MM.1S (cell line): ENCODE results near the gene ATN1.
A peak's percentile ranks its signal among the peaks of the same experiment; 100 is the strongest.

Source experiments
- DNase-seq: peaks from one replicate; pipeline ENCODE4 v3.0.0-alpha.2; 2015
- H2AFZ ChIP-seq: fragments of 300-600 bp; sonication (generic); 2 replicates; pipeline ENCODE4 v1.6.0; 2016; ENCODE audit warnings: antibody characterized with exemption, low read length
- H3F3A ChIP-seq: fragments of 300-600 bp; sonication (generic); 2 replicates; pipeline ENCODE4 v1.6.1; 2016; ENCODE audit warnings: mild to moderate bottlenecking, antibody characterized with exemption, low read length, moderate library complexity, mixed read lengths; ENCODE audit not compliant: insufficient read depth
- H3K27ac ChIP-seq: fragments of 300-600 bp; sonication (generic); 2 replicates; pipeline ENCODE4 v1.5.1; 2016; ENCODE audit warnings: mild to moderate bottlenecking, low read length
- H3K27me3 ChIP-seq: fragments of 300-600 bp; sonication (generic); replicated peaks from 2 replicates; pipeline ENCODE4 v1.6.0; 2016; ENCODE audit warnings: low read length; ENCODE audit not compliant: insufficient read depth
- H3K36me3 ChIP-seq: fragments of 300-600 bp; sonication (generic); replicated peaks from 2 replicates; pipeline ENCODE4 v1.6.1; 2016; ENCODE audit warnings: mild to moderate bottlenecking, low read length, mixed read lengths; ENCODE audit not compliant: insufficient read depth
- H3K4me1 ChIP-seq: fragments of 300-600 bp; sonication (generic); 2 replicates; pipeline ENCODE4 v1.6.1; 2016; ENCODE audit warnings: low read length, mixed read lengths
- H3K4me2 ChIP-seq: fragments of 300-600 bp; sonication (generic); 2 replicates; pipeline ENCODE4 v1.6.0; 2016; ENCODE audit warnings: low read depth, low read length
- H3K4me3 ChIP-seq: fragments of 300-600 bp; sonication (generic); 2 replicates; pipeline ENCODE4 v1.5.1; 2016; ENCODE audit warnings: low read length, mixed read lengths
- H3K79me2 ChIP-seq: fragments of 300-600 bp; sonication (generic); 2 replicates; pipeline ENCODE4 v1.6.1; 2016; ENCODE audit warnings: mixed run types, low read length, mixed read lengths
- H3K9ac ChIP-seq: fragments of 300-600 bp; sonication (generic); 2 replicates; pipeline ENCODE4 v1.6.1; 2016; ENCODE audit warnings: low read length, mixed read lengths
- H3K9me2 ChIP-seq: fragments of 300-600 bp; sonication (generic); replicated peaks from 2 replicates; pipeline ENCODE4 v1.6.1; 2016; ENCODE audit warnings: mild to moderate bottlenecking, low read length, mixed read lengths; ENCODE audit not compliant: insufficient read depth
- H3K9me3 ChIP-seq: fragments of 300-600 bp; sonication (generic); replicated peaks from 2 replicates; pipeline ENCODE4 v1.6.1; 2016; ENCODE audit warnings: mild to moderate bottlenecking, low read length, mixed read lengths; ENCODE audit not compliant: insufficient read depth
- H4K20me1 ChIP-seq: fragments of 300-600 bp; sonication (generic); 2 replicates; pipeline ENCODE4 v1.6.1; 2016; ENCODE audit warnings: mild to moderate bottlenecking, low read length, moderate library complexity, mixed read lengths; ENCODE audit not compliant: insufficient read depth
- EZH2 ChIP-seq: fragments of 300-600 bp; sonication (generic); optimal IDR thresholded peaks from 2 replicates; pipeline ENCODE3; 2017; ENCODE audit warnings: low read depth, mild to moderate bottlenecking, antibody characterized with exemption, low read length, mixed read lengths
- EZH2phosphoT487 ChIP-seq: fragments of 300-600 bp; sonication (generic); IDR thresholded peaks from 2 replicates; pipeline ENCODE4 v1.6.1; 2018; ENCODE audit warnings: antibody characterized with exemption, low read length
- TF ChIP-seq, protein P1 (sequence below): fragments of 300-600 bp; sonication (generic); IDR thresholded peaks from 2 replicates; pipeline ENCODE4 v1.5.1; 2016; ENCODE audit warnings: antibody characterized with exemption, low read length, mixed read lengths

Gene ATN1

DNA sequence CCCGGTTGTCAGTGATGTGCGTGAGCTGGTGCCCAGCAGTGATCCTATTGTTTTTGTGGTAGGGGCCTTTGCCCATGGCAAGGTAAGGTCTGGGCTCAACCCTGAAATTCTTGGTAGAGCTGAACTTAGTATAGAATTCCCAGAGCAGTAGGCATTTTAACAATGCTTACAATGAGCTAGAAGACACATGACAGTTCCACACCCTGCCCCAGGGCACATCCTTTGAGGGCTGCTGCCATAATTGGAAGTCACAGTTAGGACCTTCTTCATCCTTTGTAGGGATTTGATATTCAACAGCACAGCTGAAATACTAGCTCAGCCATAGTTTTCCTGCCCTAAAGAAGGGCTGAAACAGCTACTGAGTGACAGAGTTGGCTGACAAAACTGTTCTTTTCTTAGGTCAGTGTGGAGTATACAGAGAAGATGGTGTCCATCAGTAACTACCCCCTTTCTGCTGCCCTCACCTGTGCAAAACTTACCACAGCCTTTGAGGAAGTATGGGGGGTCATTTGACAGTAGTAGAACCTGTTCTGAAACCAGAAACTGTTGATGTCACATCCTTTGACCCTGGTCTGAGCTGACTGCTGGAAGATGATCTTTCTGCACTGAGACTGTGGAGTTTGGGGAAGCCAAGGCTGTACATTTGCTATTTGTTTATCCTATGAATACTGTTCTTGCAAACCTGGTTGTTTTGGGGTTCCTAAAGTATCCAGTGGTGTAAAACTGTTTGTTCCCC is 47.7 kb downstream of the ATN1 start:
- Histone ChIP-seq H3K4me2 (peak overlapping the region; percentile 21; the same call in 1 of the 2 replicates), H3K27ac (peak overlapping the region; percentile 83), H3K4me1 (peaks cover 49% of the 10 kb centered on the region), H3K27me3 (no peaks in the 10 kb centered on the region), H2AFZ (no peak overlapping the region), H3F3A (peaks cover 34% of the 10 kb centered on the region), H4K20me1 (no peaks in the 10 kb centered on the region), H3K4me3 (no peak overlapping the region), H3K9ac (peak overlapping the region; percentile 31), H3K9me3 (no peaks in the 10 kb centered on the region), H3K79me2 (peaks cover 55% of the 10 kb centered on the region), H3K9me2 (no peaks in the 10 kb centered on the region), H3K36me3 (0 out of 2 replicates have a peak, but pooled peaks cover 7% of the 10 kb centered on the region)
- TF ChIP-seq, protein P1, sequence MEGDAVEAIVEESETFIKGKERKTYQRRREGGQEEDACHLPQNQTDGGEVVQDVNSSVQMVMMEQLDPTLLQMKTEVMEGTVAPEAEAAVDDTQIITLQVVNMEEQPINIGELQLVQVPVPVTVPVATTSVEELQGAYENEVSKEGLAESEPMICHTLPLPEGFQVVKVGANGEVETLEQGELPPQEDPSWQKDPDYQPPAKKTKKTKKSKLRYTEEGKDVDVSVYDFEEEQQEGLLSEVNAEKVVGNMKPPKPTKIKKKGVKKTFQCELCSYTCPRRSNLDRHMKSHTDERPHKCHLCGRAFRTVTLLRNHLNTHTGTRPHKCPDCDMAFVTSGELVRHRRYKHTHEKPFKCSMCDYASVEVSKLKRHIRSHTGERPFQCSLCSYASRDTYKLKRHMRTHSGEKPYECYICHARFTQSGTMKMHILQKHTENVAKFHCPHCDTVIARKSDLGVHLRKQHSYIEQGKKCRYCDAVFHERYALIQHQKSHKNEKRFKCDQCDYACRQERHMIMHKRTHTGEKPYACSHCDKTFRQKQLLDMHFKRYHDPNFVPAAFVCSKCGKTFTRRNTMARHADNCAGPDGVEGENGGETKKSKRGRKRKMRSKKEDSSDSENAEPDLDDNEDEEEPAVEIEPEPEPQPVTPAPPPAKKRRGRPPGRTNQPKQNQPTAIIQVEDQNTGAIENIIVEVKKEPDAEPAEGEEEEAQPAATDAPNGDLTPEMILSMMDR = no peak
- no peak for TF ChIP-seq EZH2
- no peak for TF ChIP-seq EZH2phosphoT487
- peak; percentile 71 for DNase-seq

DNA sequence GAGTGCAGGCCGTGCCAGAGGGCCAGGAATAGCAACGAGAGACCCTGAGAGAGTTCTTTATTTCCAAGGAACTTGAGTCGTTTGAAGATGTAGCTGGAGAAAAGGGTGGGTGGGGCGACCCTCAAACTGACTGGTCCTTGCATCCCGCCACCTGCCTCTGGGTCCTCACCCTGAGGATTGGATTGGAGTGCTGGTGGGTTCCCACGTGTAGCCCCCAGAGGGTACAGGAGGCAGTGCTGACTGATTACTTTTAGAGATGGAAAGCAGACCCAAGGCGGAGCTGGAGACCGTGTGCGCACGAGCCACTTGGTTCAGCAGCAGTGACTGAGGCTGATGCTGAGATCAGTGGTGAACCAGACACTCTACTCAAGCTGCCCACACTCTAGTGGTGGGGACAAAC is 49.9 kb downstream of the ATN1 start:
- Histone ChIP-seq H3K4me2 (no peak overlapping the region), H4K20me1 (no peaks in the 10 kb centered on the region), H3K9ac (no peak overlapping the region), H3K4me3 (no peak overlapping the region), H3K27ac (no peak overlapping the region), H3K9me3 (no peaks in the 10 kb centered on the region), H3K27me3 (no peaks in the 10 kb centered on the region), H2AFZ (no peak overlapping the region), H3K4me1 (peaks cover 38% of the 10 kb centered on the region), H3K9me2 (no peaks in the 10 kb centered on the region), H3K79me2 (peaks cover 35% of the 10 kb centered on the region), H3F3A (peaks cover 29% of the 10 kb centered on the region), H3K36me3 (0 out of 2 replicates have a peak, but pooled peaks cover 7% of the 10 kb centered on the region)
- TF ChIP-seq EZH2 (no peak), EZH2phosphoT487 (no peak)
- TF ChIP-seq, protein P1 = no peak
- DNase-seq = no peak

DNA sequence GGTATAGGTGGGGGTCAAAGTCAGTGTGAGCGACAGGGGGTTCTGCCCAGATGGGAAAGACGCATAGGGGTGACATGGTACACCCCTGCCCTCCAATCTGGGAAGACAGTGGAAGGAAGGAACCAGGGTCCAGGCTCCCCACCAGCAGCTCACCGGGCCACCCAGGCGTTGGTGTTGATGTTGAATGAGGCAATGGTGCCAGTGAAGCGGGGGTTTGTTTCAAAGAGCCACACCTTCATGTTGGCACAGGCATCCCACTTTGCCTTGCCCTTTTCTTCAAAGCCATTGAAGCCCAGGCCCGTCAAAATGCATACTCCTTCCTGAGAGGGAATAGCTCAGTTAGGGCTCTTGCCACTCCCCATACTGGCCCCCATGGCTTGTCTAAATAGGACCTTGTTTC is 50.4 kb downstream of the ATN1 start:
- DNase-seq = no peak
- TF ChIP-seq EZH2phosphoT487 = no peak
- Histone ChIP-seq H3K4me2 (no peak overlapping the region), H3K9me3 (no peaks in the 10 kb centered on the region), H3K27ac (peak overlapping the region; percentile 9; the same call in 1 of the 2 replicates), H3K36me3 (0 out of 2 replicates have a peak, but pooled peaks cover 7% of the 10 kb centered on the region), H3K27me3 (no peaks in the 10 kb centered on the region), H3K9me2 (no peaks in the 10 kb centered on the region), H3K9ac (no peak overlapping the region), H2AFZ (no peak overlapping the region), H3K4me1 (peaks cover 34% of the 10 kb centered on the region), H4K20me1 (no peaks in the 10 kb centered on the region), H3F3A (peaks cover 29% of the 10 kb centered on the region), H3K4me3 (no peak overlapping the region), H3K79me2 (peaks cover 30% of the 10 kb centered on the region)

DNA sequence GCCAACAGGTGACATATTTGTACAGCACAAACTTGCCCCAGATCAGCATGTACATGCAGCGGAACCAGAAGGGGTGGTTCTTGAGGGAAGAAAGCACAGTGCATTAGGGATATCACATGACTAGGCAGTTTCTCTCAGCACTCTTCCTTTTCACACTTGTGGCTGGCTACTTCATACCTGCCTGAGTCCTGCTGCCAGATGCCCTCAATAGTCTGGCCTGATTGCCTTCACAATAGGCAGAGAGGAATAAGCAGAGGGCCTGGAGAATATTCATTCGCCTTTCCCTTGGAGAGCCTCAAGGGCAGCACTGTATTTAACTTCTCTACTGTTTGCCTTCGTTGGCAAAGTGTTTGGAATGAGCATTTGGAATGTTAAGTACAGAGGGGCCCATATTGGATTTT is 50.9 kb downstream of the ATN1 start:
- Histone ChIP-seq H3F3A (peaks cover 29% of the 10 kb centered on the region), H3K27me3 (no peaks in the 10 kb centered on the region), H4K20me1 (no peaks in the 10 kb centered on the region), H3K9ac (no peak overlapping the region), H3K9me3 (no peaks in the 10 kb centered on the region), H3K4me2 (no peak overlapping the region), H3K79me2 (peaks cover 27% of the 10 kb centered on the region), H3K4me3 (no peak overlapping the region), H3K4me1 (peaks cover 34% of the 10 kb centered on the region), H3K9me2 (no peaks in the 10 kb centered on the region), H3K36me3 (0 out of 2 replicates have a peak, but pooled peaks cover 7% of the 10 kb centered on the region), H2AFZ (no peak overlapping the region), H3K27ac (peak overlapping the region; percentile 9; the same call in 1 of the 2 replicates)
- peak; percentile 35 for DNase-seq
- no peak for TF ChIP-seq EZH2
- TF ChIP-seq EZH2phosphoT487 = no peak
- TF ChIP-seq, protein P1 = no peak
